Gastroesophageal sphincter (tissue), 3 donors: ENCODE measurements around the gene OR52A1.

Experiments
- EP300 ChIP-seq: sonication (generic); formaldehyde crosslinking; IDR thresholded peaks from one replicate; pipeline ENCODE4 v1.6.1; 2017; ENCODE audit warnings: antibody characterized with exemption, mild to moderate bottlenecking
- POLR2A ChIP-seq, 2 donors: fragments of 450-650 bp; IDR thresholded peaks; one replicate each; pipeline ENCODE4 v1.6.1; 2017; ENCODE audit warnings: antibody characterized with exemption in 2 of 2, mild to moderate bottlenecking in 2 of 2, moderate library complexity in 1 of 2
- POLR2AphosphoS5 ChIP-seq: sonication (generic); formaldehyde crosslinking; IDR thresholded peaks from one replicate; pipeline ENCODE4 v1.6.1; 2017; ENCODE audit warnings: antibody characterized with exemption
- TF ChIP-seq, protein P1 (sequence below), 4 experiments: fragments of 200-600 bp in 2 of 4; fragments of 450-650 bp in 2 of 4; sonication (generic) in 1 of 4; IDR thresholded peaks; one replicate each; pipeline ENCODE4 v1.5.1; 2017 to 2019; ENCODE audit warnings: antibody characterized with exemption in 4 of 4, mild to moderate bottlenecking in 2 of 4, moderate library complexity in 2 of 4

DNA sequence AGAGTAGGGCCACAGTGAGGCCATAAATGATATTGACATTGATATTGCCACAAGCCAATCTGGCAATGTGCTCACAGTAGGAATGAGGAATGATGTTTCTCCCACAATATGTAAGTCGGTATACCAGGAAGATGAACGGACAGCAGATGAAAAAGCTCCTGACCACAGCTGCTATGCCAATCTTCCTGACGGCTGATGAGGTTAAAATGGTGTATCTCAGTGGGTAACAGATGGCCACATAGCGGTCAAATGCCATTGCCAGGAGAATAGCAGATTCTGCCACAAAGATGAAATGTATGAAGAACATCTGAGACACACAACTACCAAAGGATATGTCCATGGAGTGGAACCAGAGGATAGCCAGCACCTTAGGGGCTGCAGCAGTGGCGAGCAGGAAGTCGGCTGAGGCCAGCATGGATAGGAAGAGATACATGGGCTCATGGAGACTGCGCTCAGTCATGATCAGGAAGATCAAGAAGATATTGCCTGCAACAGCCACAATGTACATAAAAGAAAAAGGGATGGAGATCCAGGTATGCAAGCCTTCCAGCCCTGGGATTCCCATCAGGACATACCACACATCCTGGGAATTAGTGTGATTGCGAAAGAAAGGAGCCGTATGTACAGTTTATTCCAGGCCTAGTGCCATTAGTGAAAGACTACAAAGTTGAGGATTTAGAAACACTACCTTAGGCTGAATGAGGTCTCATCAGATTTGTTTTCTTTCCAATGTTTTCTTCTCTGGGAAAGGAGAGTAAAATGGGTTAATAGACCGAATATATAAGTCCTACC is 23.7 kb upstream of the OR52A1 start:
- TF ChIP-seq, protein P1, sequence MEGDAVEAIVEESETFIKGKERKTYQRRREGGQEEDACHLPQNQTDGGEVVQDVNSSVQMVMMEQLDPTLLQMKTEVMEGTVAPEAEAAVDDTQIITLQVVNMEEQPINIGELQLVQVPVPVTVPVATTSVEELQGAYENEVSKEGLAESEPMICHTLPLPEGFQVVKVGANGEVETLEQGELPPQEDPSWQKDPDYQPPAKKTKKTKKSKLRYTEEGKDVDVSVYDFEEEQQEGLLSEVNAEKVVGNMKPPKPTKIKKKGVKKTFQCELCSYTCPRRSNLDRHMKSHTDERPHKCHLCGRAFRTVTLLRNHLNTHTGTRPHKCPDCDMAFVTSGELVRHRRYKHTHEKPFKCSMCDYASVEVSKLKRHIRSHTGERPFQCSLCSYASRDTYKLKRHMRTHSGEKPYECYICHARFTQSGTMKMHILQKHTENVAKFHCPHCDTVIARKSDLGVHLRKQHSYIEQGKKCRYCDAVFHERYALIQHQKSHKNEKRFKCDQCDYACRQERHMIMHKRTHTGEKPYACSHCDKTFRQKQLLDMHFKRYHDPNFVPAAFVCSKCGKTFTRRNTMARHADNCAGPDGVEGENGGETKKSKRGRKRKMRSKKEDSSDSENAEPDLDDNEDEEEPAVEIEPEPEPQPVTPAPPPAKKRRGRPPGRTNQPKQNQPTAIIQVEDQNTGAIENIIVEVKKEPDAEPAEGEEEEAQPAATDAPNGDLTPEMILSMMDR (IDR thresholded peaks at IDR 0.05): no peak
- TF ChIP-seq EP300 (no peak), POLR2A (IDR thresholded peaks at IDR 0.05) (no peak), POLR2AphosphoS5 (no peak)
